DMS79 (cell line): Measurements from ENCODE around the gene AUNIP.
A peak's percentile ranks its signal among the peaks of the same experiment; 100 is the strongest.

Source experiments
- DNase-seq: peaks from one replicate; lab custom pipeline; 2025; lab: John Stamatoyannopoulos, UW

The AUNIP gene

DNA sequence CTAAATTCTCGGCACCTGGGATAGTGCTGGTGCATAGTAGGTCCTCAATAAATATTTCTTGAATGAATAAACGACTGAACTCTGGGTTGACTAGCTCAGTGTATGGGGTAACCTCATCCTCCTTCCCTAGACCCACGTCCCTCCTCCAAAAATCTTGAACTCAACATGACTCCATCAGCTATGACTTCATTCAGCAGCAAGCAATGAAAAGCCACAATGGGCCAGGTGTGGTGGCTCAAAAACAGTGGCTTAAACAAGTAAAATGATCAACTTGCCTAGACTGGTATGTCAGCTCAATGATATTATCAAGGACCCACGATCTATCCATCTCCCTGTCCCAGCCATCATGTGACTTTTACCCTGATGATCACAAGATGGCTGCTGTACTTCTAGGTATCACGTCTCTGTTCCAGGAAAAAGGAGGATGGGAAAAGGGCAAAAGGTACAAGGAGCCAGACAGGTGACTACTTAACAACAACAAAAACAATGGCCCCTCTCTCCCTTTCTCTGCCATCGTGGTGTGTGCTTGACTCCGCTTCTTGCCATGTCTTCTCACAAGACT, 29.2 kb upstream of the AUNIP start:
- no peak for DNase-seq

GRCh38 chr1:25885602-25886001, 26.3 kb upstream of the AUNIP start:
- no peak for DNase-seq

DNA sequence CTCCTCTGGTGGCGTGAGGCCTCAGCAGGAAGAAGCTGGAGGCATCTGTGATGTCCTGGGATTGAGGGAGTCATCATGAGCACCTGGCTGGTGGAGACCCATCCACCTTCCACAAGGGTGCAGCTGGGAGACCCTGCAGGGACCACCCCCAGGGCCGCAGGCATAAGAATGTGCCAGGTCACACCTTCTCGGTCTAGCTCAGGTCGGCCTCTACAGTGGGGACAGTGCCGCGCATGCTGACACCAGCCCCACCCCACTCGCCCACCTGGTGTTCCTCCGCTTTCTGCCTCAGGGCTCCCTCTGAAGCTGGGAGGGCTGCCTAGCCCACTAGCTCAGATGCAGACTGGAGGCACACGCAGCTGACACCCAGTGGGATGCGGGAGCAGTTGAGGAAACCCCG, 22.0 kb upstream of the AUNIP start:
- no peak for DNase-seq

DNA sequence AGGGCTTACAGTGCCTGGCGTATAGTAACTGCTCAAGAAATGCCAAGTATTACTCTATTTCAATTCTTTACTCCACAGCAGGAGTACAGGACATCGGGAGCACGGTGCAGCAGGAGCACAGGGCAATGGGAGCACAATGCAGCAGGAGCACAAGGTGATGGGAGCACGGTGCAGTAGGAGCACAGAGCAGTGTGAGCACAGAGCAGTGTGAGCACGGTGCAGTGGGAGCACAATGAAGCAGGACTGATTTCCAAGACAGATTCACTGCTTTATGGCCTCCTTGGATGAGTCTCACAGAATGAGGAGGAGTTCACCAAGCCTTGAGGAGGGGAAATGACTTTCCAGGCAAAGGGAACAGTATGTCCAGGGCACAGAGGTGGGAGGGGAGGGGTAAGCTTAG, 21.3 kb upstream of the AUNIP start:
- DNase-seq: no peak

- no peak for DNase-seq
Observed at GRCh38 chr1:25879675-25880074, 20.4 kb upstream of the AUNIP start.

DNA sequence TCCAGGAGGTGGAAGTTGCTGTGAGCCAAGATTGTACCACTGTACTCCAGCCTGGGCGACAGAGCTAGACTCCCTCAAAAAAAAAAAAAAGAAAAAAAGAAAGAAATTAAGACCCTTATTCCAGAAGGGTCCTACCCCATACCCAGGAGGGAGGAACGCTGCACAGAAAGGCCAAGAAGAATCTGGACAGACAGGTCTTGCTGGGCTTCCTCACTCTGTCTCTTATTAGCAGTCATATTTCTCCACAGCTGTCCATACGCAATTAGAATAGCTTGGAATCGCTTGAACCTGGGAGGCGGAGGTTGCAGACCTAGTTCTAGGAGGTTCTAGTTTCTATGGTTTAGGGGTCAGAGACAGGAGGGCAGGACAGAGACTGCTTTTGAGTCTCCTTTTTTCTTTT, 19.4 kb upstream of the AUNIP start:
- no peak for DNase-seq

DNA sequence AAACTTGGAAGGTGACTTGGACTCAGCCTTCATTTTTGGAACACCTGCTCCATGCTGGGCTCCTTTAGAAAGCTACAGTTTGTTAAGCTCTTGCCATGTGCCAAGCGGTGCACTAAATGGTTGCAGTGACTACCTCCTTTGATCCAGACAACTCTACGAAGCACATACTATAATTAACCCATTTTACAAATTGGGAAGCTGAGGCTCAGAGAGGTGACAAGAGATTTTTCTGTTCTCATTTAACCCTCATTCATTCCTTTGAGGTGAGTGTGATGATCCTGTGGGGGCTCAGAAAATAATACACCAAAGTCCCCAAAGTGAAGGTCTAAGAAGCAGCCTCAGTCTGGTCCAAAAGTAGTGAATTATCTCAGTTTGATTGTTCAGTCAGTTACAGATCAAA, 17.9 kb upstream of the AUNIP start:
- DNase-seq: no peak

DNA sequence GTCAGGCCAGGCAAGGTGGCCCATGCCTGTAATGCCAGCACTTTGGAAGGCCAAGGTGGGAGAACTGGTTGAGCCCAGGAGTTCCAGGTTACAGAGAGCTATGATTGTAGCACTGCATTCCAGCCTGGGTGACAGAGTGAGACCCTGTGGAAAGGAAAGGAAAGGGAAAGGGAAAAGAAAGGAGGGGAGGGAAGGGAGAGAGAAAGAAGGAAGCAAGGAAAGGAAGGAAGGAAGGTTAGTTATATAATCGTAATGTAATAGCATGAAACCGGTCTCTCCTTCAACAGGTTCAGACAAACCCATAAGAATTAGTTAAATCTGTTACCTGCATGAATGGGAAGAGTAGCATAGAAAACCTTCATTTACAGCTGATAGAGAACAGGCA, 17.4 kb upstream of the AUNIP start:
- no peak for DNase-seq

DNA sequence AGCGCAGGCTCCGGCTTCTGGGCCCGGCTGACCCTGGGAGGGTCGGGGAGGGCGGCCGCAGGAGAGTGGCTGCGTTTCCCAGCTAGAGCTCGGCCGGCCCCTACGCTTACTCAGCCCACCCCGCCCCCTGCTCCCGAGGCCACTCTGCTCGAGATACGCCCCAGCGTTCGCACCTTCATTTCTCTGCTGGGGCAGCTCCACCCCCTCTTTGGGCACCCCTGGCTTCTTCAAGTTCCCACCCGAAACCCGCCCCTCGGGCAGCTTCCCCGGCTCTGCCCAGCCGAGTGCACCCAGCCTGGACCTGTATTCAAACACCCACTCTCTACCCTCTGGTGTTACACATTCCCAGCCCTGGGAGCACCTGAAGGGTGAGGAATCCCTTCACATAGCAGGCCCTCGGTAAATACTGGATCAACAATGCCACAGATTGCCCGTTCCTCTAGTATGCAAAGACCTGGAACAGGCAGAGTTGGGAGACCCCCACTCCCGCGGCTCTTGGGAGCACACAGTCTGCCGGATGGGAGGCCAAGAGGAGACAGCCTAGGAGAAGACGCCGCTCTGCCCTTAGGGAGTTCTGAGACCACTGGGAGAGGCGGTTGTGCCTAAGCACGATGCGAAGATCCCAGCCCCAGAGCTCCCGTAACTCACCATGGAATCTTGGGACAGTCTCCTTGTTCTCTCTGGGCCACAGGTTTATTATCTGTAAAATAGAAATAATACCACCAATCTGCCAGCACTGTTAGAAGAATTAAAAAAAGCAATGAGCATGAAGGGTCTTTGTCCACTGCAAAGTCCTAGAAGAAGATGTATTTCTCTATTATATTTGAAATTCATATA, 16.8 kb upstream of the AUNIP start:
- DNase-seq: peak; percentile 15

DNA sequence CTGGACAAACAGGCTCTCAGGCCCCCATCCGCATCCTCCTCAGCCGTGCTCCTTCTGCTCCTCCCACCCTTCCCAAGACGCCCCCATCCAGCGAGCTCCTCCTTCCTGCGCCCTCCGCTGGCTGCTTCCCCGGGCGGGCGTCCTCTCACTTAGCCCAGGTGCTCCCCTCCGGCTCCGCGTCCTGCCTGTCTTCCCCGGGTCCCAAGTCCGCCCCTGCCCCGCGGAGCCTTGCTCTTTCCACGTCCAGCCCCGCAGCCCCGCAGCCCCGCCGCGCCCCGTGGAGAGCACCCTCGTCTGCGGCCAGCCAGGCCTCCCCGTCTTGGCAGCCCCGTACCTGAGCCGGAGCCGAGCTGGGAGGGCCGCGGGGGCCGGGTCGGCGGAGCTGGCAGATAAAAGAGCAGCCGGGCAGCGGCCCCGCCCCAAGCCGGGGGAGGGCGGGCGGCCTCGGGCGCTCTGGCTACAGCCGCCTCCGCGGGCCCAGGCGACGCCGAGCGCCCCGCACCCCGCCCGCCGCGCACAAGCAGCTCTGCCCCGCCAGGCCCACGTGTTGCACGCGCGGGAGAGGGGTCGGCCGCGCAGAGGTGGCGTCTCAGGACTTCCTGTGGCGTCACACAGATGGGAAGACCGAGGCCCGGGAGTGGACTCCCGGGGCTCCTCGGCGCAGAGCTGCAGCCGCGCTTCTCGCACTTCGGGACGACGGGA, 16.0 kb upstream of the AUNIP start, which contains the start of gene PAQR7:
Gene PAQR7, minus strand, starts transcription at position 555 of the 702 bp plus-strand sequence. CDS start 11,869 bp downstream, outside the sequence.
- peak; percentile 55 for DNase-seq

- no peak for DNase-seq
Observed at GRCh38 chr1:25874635-25875153, 15.4 kb upstream of the AUNIP start.

DNA sequence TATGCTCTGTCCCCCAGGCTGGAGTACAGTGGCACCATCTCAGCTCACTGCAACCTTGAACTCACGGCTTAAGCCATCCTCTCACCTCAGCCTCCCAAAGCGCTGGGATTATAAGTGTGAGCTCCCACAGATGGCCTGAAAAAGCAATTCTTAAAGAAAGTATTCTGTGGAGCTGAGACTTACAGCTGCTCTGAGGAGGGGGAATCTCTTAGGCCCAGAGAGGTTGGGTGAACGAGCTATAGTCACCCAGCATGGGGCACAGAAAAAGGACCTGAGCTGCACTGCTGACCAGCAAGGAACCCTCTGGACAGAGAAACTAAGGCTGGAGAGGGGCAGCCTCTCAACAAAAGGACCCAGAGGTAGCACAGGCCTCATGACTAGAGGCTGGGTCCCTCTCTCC, 15.0 kb upstream of the AUNIP start:
- DNase-seq: no peak

DNA sequence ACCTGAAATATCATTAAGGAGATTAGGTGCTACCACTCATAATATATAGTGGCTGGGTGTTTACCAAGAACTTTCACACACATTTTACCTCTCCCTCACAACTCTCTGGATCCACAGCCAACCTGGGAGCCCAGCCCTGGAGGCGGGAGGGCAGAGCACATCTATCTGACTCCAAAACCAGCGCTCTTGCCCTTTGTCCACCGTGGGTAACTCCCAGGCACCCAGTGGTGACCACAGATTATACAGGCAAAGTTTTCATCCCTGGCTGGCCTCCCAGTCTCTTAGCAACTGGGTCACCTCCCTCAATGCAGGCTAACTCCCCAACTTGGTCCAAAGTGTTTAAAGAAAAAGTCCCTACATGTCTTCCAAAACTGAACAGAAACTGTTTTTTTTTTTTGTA, 13.9 kb upstream of the AUNIP start:
- DNase-seq: no peak

GRCh38 chr1:25872713-25873112, 13.5 kb upstream of the AUNIP start:
- no peak for DNase-seq

DNA sequence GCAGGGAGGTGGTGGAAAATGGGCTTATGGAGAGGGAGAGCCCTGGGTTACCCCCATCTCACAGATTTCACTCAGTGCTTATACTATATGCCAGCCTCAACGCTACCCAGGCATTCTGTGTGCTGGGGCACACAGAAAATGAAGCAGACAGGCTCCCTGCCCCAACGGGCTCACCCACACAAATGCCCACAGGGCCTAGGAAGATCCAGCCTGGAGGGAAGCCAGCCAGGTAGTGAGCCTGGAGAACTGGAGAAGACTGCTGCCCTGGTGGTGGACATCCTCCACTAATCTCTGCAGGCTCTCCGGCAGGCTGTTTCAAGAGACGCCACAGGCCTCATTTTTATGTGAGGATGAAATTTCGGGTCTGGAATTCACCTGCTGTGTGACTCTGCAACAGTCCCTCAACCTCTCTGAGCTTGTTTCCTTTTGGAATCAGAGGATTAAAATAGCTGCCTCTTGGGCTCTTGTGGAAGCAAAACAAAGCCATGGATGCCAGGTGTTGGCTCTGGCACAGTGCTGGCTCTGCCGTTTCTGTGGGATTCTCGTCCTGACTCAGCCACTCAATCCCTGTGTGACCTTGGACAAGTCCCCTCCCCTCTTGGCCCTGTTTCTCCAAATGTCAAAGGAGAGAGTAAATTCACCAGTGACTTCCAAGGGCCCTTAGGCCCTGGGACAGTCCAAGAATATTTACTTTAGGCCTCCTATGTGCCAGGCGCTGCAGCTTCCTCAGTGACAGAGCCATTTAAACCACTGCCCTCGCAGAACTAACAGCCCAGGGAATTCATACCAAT, 12.6 kb upstream of the AUNIP start:
- no peak for DNase-seq

DNA sequence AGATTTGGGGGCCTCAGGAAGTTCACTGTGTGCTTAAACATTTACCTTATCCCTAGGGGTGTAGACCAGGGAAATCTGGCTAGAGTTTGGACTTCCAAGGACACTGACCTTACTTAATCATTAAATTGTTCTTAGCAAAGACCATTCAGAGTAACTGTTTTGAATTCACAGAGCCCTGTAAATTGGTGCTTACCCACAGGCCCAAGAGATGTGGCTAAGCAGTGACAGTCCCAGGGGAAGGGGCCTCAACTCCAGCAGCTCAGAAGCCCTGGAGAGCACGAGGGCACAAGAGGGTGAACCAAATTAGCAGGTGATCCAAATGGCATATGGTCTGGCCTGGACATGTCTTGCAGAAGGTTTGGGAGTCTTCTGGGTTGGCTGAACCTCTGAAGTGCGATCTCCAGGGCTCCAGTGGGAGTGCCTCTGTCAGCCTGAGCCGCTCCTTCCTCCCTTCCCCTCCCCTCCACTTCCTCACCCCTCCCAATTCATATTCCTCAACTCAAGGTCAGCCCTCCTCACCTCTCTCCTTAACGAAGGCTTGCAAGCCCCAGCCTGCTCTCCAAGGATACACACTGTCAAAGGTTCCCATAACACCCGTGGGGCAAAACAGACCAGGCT, 11.9 kb upstream of the AUNIP start:
- peak; percentile 19 for DNase-seq

- no peak for DNase-seq
Observed at GRCh38 chr1:25870614-25871013, 11.4 kb upstream of the AUNIP start.

GRCh38 chr1:25869909-25870606, 10.8 kb upstream of the AUNIP start:
- no peak for DNase-seq

DNA sequence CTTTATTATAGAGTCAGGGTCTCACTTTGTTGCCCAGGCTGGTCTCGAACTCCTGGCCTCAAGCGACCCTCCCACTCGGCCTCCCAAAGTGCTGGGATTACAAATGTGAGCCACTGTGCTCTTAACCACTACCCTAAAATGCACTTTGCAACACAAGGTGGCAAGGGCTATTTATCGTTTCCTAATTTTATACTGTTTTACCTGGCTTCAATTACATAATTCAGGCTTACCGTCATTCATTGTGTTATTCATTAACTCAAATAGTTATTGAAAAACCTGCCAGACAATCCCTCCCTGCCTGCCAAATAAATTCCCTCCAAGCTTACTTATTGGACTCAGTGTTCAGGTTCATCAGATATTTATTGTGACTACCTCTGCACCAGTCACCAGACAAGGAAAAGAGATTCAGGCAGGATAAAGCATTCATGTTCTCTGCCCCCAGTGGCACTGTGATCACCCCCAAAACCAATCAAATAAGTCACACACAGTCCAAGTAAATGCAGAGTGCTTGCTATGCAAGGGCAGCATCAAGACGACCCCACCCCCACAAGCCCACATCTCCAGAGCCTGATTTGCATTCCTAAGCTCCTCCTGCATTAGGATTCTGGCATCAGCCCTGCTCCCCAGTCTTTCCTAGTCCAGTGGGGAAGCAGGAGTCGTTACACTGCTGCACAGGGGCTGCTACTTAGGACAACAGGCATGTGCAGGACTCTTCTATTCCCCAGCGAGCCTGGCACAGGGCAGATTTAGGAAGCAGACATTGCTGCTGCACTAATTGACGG, 8.1 kb upstream of the AUNIP start:
- DNase-seq: no peak

DNA sequence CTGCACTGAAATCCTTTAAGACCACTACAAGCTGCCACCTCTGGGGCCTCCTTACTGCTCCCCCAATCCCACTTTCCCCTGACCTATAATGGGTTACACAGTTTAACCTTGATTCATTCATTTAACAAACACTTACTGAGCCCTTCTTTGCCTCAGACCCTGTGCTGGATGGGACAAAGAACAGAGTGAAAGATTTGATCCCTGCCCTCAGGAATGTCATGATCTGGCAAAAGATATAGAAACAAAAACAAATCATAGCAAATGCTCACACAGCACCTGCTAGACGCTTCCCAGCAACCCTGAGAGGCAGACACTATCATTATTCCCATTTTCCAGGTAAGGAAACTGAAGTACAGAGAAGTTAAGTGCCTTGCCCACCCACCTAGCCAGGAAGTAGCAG, 7.0 kb upstream of the AUNIP start:
- no peak for DNase-seq
